LHCN-M2 (cell line): ENCODE results near the gene HNRNPAB. TPM values are rescaled to one million over a fixed set of nuclear protein-coding genes. Genes with fewer than 3 reads are reported as not detected.
"Not testable (repeated sequence)": the region's sequence is repeated elsewhere in the genome, so short reads cannot be mapped to it uniquely, and the experiment has no call there.

Experiments
- DNase-seq: peaks from one replicate; pipeline ENCODE4 v3.0.0-alpha.2; 2012; ENCODE audit warnings: low read depth
- total RNA-seq: library from RNA; depleted of rRNA; stranded (reverse); fragments of >200 nt; gene quantifications from 2 replicates; pipeline ENCODE4 v1.2.3, GENCODE V29; 2014

The HNRNPAB gene
- total RNA-seq, 1 experiment from 2014 or later, result 145 TPM

DNA sequence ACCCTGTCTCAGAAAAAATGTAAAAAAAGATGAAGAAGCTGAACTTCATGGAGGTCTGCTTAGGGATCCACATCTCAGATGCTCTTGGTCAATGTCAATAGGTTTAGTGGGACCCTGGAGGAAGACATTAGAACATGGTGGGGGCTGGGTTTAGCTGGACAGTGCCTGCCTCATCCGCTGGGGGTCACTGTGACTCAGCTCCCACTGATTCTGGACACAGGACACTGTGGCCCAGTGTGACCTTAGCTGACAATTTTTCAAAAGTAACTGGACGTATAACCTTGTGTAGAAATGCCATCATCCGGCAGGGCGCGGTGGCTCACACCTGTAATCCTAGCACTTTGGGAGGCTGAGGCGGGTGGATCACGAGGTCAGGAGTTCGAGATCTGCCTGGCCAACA lies 7.3 kb upstream of the HNRNPAB start:
- DNase-seq, result no peak

DNA sequence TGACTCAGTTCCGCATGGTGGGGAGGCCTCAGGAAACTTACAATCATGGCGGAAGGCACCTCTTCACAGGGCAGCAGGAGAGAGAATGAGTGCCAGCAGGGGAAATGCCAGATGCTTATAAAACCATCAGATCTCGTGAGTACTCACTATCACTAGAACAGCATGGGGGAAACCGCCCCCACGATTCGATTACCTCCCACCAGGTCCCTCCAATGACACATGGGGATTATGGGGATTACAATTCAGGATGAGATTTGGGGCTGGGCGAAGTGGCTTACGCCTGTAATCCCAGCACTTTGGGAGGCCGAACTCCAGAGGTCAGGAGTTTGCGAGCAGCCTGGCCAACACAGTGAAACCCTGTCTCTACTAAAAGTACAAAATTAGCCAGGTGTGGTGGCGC lies 6.2 kb upstream of the HNRNPAB start:
- not testable (repeated sequence) for DNase-seq

DNA sequence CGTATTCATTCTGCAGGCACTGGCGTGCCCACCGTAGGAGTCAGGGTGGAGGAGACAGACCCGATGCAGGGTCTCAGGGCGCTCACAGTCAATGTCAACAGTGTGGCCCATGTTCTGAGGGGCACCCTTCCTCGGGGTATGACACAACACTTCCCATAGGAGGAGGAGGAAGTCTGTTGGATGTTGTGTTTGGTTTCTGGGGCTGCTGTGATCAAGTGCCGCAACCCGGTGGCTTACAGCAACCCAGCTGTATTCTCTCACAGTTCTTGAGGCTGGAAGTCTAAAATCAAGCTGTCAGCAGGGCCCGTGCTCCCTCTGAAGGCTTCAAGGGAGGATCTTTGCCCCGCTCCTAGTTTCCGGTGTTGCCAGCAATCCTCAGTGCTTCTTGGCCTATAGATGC lies 5.6 kb upstream of the HNRNPAB start:
- DNase-seq, result no peak

DNA sequence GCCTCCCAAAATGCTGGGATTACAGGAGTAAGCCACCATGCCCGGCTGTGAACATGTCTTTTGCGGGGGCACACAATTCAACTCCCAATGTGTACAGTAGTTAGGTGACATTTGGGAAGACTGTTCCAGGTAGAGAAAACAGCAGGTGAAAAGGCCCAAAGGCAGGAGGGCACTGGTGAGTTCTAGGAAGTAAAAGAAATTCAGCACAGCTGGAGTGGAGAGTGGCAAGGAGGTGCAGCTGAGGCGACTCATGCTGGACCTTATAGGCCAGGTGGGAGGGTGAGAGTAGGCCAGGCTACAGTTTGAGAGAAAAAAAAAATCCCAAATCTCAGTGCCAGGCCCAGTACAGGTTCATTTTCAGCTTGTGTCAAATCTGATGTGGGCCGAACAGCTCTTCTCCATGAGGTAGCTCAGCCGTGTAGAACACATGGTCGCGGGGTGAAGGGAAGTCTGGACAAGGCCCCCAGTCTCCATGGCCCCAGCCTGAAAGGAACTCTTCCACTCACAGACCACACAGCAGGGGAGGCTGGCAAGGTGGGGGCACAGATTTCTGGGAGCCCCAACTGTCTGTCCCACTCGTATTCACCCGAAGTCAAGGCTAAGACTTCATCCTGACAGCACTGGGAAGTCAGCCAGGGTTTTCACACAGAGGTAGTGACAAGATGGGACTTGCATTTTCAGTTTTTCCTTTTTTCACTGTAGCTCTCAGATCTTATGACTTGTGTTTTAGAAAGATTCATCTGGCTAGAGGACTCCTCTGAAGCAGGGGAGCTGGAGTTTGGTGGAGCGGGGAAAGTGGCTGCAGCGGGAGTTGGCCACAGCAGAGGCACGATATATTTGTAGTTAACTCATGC lies 4.5 kb upstream of the HNRNPAB start:
- no peak for DNase-seq

DNA sequence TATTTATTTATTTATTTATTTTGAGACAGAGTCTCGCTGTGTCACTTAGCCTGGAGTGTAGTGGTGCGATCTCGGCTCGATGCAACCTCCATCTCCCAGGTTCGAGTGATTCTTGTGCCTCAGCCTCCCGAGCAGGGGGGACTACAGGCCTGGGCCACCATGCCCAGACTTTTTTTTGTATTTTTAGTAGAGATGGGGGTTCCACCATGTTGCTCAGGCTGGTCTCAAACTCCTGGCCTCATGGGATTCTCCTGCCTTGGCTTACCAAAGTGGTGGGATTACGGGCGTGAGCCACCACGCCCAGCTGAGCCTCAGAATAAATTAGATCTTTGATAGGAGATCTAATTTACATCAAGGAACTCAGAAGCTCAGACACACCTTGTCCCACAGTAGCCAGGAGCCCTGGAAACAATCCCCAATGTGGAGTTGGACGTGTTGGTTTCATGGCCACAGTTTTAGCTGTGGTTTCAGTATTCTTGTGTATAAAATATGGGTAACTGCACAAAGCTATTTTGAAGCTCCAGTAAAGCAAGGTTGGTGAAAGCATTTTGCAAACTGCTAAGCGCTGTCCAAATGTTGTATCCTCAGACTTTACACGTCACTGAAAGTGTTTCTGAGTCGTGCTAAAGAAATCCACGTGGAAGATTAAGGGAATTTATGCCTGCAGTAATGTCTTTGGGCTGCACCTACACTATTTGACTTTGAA lies 3.0 kb upstream of the HNRNPAB start:
- DNase-seq, result no peak

DNA sequence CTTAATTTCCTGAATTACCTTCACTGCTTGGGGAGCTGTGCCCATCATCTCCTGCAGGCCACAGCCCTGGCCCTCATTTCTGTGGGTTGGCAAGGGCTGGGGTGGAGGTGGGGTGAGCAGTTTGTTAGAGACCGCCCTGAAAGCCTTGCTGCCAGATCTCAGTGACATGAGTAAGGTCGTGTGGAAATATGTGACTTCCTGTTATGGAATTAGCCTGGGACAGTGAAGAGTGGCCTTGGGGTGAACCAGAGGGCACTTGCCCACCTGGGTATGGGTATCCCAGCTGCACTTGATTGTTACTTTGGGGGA lies 2.5 kb upstream of the HNRNPAB start:
- no peak for DNase-seq

DNA sequence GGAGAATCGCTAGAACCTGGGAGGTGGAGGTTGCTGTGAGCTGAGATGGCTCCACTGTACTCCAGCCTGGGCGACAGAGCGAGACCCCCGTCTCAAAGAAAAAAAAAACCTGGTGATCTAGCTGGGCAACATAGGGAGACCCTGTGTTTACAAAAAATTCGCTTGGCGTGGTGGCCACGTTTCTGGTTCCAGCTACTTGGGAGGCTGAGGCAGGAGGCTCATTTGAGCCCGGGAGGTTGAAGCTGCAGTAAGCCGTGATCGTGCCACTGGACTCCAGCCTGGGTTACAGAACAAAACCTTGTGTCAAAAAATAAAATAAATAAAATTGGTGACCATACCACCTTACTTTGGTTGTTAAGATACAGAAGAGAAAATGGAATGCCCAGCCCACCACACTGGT lies 1.8 kb upstream of the HNRNPAB start:
- DNase-seq, result no peak

DNA sequence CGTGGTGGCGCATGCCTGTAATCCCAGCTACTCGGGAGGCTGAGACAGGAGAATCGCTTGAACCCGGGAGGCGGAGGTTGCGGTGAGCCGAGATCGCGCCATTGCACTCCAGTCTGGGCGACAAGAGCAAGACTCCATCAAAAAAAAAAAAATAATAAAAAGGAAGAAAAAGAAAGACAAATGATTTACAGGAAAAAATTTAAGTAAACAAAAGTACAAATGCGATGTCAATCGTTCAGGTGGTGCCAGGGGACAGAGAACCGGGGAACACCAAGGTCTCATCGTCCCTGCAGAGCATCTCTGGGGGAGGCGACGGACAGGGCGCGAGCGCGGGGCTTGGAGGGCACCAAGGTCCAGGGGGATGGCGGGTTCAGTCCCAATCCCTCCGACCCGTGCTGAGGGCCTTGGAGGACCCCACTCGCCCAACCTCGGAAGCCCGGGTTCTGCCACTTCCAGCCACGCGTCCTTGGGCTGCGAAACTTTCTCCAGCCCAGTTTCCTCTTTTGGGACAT lies 607 bp upstream of the HNRNPAB start:
- no peak for DNase-seq

DNA sequence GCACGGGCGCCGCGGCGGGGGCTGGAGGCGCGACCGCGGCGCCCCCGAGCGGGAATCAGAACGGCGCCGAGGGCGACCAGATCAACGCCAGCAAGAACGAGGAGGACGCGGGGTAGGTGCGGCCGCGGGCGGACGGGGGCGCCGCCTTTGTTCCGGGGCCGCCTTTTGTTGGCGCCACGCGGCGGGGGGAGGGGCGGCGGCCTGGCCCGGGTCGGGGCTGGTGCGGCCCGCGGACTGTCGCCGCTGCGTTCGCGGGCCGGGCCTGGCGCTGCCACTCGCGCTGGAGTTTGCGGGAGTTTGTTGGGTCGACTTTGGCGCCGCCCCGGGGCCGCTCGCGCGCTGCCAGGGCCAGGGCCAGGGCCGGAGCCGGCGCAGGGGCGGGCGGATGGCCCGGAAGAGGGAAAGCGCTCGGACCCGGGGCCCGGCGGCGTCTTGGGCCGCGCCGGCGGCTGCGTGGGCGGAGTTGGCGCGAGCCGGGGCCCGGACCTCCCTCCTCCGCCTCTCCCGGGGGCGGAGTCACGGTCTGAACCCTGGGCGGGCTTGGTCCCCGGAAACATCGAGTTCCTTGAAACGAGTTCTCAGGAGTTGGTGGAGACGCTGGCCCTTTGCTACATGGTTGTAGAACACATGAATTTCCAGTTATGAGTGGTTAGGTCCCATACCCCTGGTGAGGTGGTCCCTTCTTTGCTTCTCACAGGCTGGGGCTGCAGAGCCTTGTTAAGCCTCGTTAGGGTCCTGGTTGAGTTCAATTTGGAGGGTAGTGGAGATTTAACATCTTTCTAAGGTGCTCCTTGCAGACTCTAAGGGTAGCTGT lies 809 bp downstream of the HNRNPAB start:
- peak; percentile 74 for DNase-seq

DNA sequence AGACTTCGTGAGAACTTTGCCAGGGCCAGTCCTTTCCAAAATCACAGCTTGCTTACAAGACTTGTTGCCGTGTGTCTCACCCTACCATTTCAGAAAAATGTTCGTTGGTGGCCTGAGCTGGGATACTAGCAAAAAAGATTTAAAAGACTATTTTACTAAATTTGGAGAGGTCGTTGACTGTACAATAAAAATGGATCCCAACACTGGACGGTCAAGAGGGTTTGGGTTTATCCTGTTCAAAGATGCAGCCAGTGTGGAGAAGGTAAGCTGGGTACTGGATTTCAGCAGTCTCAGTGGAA lies 1.4 kb downstream of the HNRNPAB start:
- DNase-seq, result no peak

DNA sequence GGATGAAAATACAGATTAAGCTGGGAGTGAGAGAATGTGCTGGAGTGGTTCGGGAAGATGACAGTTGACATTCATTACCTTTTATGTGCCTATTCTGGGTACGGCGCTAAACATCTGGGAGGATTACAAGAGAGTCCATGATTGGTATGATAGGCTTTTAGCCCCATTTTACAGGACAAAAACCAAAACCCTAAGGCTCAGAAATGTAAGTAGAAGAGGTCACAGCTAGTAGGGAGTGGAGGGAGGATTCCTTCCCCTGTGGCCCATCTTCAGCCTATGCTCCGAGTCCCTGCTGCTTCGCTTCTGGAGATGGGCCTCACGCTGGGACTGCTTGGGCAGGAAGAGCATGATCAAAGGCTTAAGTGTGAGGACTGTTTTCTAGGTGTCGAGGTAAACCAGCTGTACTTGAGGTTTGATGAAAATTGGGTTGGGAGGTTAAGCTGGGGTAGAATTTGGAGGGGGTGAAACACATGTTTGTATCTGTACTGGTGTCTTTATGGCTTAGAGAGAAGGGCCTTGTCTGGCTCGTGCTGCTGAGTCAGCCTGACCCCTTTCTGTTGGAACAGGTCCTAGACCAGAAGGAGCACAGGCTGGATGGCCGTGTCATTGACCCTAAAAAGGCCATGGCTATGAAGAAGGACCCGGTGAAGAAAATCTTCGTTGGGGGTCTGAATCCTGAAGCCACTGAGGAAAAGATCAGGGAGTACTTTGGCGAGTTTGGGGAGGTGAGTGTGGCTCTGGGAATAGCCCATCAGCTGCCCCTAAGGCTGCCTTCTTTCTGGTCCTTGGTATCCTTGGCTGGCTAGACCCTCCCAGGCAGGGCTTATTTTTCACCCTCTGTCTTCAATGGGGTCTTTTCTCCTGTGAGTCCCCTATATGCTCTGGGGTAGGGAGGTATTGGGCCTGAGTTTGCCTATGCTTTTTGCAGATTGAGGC lies 2.1 kb downstream of the HNRNPAB start:
- peak; percentile 38 for DNase-seq

DNA sequence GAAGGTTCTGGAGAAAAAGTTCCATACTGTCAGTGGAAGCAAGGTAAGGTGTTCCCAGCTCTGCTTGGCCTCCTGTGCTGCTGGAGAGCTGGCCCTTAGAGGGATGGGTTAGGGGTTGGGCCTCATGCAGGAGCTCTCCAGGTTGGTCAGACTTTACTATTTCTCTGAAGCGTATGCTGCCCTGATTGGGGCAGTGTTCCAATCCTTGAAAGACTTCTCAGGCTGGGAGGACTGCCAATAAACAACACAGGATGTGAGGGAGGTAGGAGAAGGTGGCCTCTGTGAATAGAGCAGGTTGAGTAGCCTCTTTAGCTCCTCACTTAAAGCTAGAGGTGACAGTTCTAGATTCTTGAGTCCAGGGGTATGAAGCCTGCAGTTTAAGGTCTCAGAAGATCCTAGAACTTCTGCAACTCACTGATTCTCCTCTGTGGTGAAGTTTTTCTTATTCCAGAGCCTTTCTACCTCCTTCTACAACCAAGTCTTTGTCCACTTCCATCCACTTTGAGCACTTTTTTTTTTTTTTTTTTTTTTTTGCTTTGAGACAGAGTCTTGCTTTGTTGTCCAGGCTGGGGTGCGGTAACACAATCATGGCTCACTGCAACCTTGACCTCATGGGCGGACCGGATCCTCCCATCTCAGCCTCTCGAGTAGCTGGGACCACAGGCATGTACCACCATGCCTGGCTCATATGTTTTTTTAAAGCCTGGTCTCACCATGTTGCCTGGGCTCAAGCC lies 3.0 kb downstream of the HNRNPAB start:
- no peak for DNase-seq

DNA sequence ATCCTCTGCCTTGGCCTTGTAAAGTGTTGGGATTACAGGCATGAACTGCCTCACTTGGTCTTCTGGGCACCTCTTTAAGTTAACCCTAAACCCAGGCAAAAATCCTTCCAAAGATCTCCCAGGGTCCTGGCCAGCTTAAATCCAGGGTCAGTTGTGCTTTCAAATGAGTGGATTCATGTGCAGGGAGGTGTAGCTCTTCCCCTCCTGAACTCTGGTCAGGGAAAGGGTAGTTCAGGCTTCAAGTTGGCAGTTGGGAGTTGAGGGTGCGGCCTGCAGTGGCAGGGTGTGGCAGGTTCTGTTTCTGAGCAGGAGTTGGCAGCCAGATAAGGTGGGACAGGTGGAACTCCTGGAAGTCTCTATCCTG lies 3.6 kb downstream of the HNRNPAB start:
- no peak for DNase-seq

DNA sequence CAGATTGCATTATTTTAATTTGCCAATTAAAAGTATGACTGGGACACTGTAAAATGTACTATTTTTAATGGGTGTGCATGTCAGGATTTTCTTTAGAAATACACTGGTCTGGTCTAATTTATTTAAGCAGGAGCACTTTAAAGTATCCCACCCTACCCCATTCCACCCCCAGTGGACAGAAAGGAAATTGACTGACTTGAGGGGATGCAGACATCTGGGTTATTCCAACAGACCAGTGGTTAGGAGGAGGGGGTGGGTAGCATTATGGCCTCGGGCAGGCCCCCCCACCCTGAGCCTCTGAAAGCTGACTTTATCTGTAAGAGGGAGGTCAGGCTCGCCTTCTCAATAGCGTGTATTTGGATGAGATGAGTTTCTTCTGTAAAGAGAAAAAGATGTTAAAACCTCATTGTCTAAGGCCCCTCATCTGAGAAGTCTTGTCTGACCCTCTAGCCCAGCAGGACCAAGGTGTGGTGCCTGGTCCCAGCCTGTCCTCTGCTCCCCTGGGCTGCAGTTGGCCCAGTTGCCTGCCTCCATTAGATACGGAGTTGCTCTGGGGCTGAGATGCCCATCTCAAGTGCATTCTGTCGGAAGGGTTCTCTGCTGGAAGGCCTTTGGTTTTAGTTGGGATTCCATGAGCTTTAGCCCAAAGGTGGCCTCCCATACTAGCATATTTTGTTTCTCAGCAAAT lies 4.4 kb downstream of the HNRNPAB start:
- DNase-seq, result no peak

DNA sequence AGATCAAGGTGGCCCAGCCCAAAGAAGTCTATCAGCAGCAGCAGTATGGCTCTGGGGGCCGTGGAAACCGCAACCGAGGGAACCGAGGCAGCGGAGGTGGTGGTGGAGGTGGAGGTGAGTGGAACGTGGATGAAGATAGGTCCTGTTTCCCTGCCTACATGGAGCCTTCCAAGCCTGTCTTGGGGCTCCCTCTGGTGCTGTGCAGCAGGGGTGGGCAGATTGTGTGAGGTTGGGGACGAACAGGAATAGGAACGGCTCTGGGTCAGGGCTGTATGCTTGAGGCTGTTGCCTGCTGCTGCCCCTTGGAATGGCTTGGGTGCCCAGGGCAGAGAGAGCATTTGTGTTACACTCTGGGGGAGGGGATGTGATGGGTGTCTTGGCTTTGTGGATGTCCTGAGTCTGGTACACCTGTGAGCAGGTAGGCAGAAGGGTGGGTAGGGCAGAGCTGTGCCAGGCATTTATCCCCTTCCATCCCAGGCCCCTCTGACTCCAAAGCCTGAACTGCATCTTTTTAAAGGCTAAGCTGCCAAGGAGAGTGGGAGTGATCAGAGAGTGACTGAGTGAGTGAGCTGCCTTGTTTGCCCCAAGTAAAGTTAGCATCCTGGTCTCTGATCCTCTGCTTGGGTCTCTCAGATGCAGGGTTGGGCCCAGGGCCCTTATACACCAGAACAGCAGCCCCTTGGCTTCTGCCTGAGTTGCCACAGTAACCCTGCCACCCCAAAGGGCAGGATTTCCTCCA lies 5.2 kb downstream of the HNRNPAB start:
- DNase-seq, result no peak

DNA sequence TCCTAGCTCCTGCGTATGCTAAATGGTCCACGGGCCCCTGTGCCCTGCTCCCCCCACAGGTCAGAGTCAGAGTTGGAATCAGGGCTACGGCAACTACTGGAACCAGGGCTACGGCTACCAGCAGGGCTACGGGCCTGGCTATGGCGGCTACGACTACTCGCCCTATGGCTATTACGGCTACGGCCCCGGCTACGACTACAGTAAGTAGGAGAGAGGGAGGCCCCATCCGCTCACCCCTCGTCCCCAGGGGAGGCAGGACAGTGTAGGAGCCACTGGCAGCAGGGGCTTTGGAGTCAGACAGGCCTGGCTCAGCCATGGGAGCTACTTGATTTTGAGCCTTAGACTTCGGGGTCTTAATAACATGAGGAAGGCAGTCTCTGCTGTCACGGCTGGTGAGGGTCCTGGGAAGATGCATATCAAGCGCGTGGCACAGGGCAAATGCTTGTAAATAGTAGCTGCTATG lies 5.8 kb downstream of the HNRNPAB start:
- DNase-seq, result no peak

DNA sequence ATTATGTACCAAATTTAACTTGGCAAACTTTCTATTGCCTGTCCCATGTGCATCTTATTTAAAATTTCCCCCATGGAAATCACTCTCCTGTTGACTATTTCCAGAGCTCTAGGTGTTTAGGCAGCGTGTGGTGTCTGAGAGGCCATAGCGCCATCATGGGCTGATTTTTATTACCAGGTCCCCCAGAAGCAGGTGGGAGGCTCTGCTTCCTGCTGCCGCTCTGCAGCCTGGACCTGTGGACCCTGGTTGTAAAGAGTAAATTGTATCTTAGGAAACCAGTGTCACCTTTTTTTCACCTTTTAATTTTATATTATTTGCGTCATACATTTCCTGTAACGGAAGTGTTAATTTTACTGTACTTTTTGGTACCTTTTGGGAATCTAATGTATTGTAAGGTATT lies 6.4 kb downstream of the HNRNPAB start:
- no peak for DNase-seq

DNA sequence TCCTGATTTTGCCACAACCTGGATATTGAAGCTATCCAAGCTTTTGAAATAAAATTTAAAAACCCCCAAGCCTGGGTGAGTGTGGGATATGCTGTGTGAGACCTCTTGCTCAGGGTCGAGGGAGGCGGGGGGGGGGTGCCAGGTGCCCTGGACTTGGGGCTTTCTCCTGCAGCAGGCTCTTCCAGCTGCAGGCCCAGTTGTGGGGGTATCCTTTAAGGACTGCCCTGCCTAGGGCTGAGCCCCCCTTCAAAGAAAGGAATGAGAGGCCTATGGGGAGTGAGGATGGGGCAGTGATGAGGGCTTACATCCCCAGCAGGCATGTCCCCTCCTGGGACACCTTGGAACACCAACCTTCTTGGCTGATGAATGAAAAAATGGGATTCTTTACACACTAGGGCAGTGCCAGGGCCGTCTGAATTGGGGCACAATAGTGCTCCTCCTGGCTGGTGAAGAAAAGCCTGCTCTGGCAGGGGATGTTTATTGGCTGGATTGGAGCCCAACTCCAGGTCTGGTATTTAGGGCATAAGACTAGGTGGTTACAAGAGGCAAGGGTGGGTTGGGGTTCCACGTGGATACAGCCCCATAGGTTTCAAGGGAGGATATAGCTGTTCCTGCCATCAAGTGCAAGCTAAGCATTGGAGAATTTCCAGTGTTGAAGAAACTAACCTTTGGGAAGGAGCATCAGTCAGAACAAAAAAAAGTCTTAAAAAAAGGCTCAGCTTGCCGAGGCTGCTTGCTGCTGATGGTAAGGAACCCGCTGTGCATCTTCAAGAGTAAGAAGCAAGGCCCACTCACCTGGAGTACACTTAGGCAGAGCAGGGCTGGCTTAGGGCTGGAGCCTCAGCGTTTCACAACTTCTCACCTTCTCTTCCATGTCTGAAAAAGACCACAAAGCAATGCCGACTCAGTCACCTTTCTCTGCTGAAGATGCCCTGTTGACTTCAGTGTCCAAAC lies 7.0 kb downstream of the HNRNPAB start:
- no peak for DNase-seq
